ENCODE measurements around the gene ZNF678. TPM values are rescaled to one million over a fixed set of nuclear protein-coding genes. Genes with fewer than 3 reads are reported as not detected.
"Not testable (repeated sequence)": the region's sequence is repeated elsewhere in the genome, so short reads cannot be mapped to it uniquely, and the experiment has no call there.

Gene ZNF678
- total RNA-seq, 1 donor: 10.5 TPM

- no peak for TF ChIP-seq CTCF (IDR thresholded peaks at IDR 0.05; ENCODE audit: insufficient read depth, low read length)
- no peak for DNase-seq (ENCODE audit: low read depth)
- H3K4me3 ChIP-seq (ENCODE audit: low read depth, low read length): no peak overlapping the region
Measured at GRCh38 chr1:227546059-227546458, 17.3 kb upstream of the ZNF678 start.

- no peak for DNase-seq (ENCODE audit: low read depth)
- no peak overlapping the region for H3K4me3 ChIP-seq (ENCODE audit: low read depth, low read length)
- TF ChIP-seq CTCF (IDR thresholded peaks at IDR 0.05; ENCODE audit: insufficient read depth, low read length): no peak
Measured at GRCh38 chr1:227546598-227547309, 16.6 kb upstream of the ZNF678 start.

GRCh38 chr1:227547310-227548118, 15.8 kb upstream of the ZNF678 start:
- no peak overlapping the region for H3K4me3 ChIP-seq (ENCODE audit: low read depth, low read length)
- DNase-seq (ENCODE audit: low read depth): no peak
- no peak for TF ChIP-seq CTCF (IDR thresholded peaks at IDR 0.05; ENCODE audit: insufficient read depth, low read length)

- TF ChIP-seq CTCF (IDR thresholded peaks at IDR 0.05; ENCODE audit: insufficient read depth, low read length): no peak
- no peak overlapping the region for H3K4me3 ChIP-seq (ENCODE audit: low read depth, low read length)
- DNase-seq (ENCODE audit: low read depth): no peak
Measured at GRCh38 chr1:227548119-227548397, 15.3 kb upstream of the ZNF678 start.

GRCh38 chr1:227548448-227548847, 14.9 kb upstream of the ZNF678 start:
- no peak overlapping the region for H3K4me3 ChIP-seq (ENCODE audit: low read depth, low read length)
- no peak for DNase-seq (ENCODE audit: low read depth)
- TF ChIP-seq CTCF (IDR thresholded peaks at IDR 0.05; ENCODE audit: insufficient read depth, low read length): no peak

- DNase-seq (ENCODE audit: low read depth): no peak
- TF ChIP-seq CTCF (IDR thresholded peaks at IDR 0.05; ENCODE audit: insufficient read depth, low read length): no peak
- H3K4me3 ChIP-seq (ENCODE audit: low read depth, low read length): no peak overlapping the region
Measured at GRCh38 chr1:227549892-227550291, 13.5 kb upstream of the ZNF678 start.

- H3K4me3 ChIP-seq (ENCODE audit: low read depth, low read length); DNase-seq (ENCODE audit: low read depth): not testable (repeated sequence)
Measured at GRCh38 chr1:227551881-227552280, 11.5 kb upstream of the ZNF678 start.

Data from fibroblast of the aortic adventitia (primary cell).